Epithelial cell of prostate (primary cell): Measurements from ENCODE around the gene CYTH4.

ENCODE experiments used
- DNase-seq: peaks from one replicate; pipeline ENCODE4 v3.0.0-alpha.2; 2011; ENCODE audit warnings: low read depth, low spot score
- H3K27ac ChIP-seq: fragments of 450-650 bp; 2 replicates; pipeline ENCODE4 v1.5.1; 2017; ENCODE audit warnings: mild to moderate bottlenecking

CYTH4 gene

GRCh38 chr22:37306494-37306829, 24.2 kb downstream of the CYTH4 start:
- no peak for DNase-seq
- peak overlapping the region; percentile 99 for H3K27ac ChIP-seq

- no peak for DNase-seq
- H3K27ac ChIP-seq: peak overlapping the region; percentile 99
Observed at GRCh38 chr22:37308385-37309200, 26.3 kb downstream of the CYTH4 start.

DNA sequence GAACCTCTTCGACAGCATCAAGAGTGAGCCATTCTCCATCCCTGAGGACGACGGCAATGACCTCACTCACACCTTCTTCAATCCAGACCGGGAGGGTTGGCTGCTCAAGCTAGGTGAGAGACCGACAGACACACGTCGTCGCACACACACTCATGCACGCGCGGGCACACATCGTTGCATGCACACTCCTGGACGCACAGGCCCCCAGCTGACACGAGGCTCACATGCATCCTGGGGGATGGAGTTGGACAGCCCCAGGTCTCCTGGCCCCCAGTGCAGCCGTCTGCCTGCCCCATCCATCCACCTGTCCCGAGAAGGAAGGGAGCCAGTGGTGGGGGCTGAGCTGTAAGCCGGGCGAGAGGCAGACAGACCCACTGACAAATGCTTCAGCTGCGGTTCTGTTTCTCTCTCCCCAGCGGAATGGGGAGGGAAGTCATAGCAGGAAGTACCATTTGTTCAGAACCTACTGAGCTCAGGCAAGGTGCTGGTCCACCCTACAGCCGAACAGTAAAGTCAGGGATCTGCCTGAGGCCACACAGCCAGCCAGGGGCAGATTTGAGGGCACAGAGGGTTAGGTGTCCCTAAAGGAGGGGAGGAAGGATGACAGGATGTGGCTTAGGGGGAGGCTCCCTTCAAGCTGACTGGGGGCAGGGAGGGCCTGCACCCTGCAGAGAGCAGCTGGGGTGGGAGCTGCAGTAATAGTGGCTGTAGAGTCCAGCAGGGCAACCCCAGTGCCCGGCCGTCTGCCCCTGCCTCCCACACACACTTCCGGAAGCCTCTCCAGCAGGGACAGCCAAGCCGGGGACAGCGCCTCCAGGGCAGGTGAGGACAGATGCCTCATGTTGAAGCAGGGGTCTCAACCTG, 27.1 kb downstream of the CYTH4 start:
- no peak for DNase-seq
- H3K27ac ChIP-seq: no peak overlapping the region

DNA sequence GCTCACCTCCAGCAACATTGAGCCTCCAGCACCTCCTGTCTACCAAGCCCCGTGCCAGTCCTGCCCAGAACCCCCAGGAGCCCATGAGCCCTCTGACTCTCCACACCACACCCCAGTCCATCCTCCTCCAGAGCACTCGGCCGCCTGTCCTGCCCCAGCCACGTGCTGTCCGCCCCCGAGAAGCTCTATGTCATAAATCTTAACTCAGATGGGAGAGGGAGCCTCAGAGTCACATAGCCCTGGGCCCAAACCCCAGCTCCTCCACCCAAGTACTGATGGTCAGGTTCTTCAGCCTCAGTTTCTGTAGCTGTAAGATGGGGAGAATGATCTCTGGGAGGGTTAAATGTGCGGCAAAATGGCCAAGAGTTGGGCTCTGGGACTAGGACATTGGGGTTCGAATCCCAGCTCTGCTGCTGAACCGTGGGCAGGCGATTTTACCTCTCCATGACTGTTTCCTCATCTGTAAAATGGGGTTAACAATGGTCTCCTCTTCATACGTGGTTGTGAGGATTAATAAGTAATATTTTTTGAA, 27.8 kb downstream of the CYTH4 start:
- no peak for DNase-seq
- H3K27ac ChIP-seq: no peak overlapping the region

DNA sequence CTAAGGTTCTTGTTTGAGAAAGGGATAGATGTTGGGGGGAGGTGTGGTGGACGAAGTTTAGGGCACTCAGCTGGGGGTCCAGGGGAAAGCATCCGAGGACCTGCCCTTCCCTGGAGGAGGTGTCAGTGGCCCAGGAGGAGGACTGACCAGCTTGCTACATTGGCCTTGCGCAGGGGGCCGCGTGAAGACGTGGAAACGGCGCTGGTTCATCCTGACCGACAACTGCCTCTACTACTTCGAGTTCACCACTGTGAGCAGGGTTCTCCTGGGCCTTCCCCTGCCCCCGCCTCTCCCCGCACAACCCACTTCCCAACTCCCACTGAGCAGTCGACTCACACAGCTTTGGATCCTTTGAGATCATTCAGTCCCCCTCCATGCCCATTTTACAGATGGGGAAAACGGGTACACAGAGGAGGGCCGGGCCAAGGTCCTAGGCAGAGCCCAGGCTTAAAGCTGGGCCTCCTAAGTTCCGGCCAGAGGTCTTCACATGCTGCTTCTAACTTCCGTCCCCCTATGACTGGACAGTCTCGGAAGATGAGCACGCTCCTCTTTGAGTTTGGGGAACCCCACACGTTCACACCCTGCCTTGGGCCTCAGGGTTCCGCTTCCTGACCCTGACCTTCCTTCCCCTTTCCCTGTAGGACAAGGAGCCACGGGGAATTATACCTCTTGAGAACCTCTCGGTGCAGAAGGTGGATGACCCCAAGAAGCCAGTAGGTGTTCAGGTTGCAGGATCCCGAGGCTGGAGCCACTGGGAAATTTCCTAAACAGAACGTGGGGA, 28.7 kb downstream of the CYTH4 start:
- no peak for DNase-seq
- no peak overlapping the region for H3K27ac ChIP-seq

DNA sequence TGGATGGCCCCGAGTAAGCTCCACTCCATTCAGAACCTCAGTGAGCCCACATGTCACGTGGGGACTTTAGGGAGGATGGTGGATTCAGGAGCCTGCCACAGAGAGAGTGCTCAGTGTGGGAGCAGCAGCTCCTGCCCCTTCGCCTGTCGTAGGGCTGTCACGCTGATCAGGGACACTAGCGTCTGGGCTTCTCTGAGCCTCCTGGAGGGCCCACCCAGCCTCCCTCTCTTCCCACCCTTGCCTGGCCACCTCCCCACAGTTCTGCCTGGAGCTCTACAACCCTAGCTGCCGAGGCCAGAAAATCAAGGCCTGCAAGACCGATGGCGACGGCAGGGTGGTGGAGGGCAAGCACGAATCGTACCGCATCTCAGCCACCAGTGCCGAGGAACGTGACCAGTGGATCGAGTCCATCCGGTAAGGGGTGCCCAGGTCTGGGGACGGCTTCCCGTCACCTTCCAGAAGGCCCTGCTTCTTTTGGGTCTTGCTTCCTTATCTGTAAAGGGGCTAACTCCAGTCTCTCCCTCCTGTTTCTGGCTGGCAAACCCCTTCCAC, 29.5 kb downstream of the CYTH4 start:
- no peak for DNase-seq
- H3K27ac ChIP-seq: no peak overlapping the region

DNA sequence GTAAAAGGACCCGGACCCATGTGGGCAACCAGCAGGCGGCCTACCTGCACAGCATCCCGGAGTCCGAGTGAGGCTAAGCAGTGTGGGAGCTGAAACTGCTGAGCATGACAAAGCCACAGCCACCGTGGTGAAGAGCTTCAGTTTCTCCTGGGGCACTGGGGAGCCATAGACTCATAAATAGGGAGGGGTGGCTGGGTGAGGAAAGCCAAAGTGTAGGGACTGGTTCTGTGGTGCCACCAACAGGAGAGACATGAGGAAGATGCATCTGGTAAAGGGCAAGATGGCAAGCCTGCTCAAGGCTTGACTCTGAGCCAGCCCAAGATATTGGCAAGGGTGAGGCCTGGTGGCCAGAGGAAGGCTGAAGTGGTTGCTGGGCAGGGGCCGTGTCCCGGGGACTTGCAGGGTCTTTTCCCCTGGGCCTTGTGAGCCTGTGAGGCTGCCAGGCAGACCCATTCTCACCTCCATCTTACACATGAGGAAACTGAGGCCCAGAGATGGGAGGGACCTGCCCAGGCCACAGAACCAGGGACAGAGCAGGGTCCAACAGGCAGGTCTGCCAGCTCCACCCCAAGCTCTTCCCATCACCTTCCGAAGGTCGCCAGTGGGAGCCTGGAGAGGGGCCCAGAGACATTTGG, 30.4 kb downstream of the CYTH4 start:
- DNase-seq: no peak
- no peak overlapping the region for H3K27ac ChIP-seq

GRCh38 chr22:37313376-37314314, 31.3 kb downstream of the CYTH4 start:
- no peak for DNase-seq
- no peak overlapping the region for H3K27ac ChIP-seq

DNA sequence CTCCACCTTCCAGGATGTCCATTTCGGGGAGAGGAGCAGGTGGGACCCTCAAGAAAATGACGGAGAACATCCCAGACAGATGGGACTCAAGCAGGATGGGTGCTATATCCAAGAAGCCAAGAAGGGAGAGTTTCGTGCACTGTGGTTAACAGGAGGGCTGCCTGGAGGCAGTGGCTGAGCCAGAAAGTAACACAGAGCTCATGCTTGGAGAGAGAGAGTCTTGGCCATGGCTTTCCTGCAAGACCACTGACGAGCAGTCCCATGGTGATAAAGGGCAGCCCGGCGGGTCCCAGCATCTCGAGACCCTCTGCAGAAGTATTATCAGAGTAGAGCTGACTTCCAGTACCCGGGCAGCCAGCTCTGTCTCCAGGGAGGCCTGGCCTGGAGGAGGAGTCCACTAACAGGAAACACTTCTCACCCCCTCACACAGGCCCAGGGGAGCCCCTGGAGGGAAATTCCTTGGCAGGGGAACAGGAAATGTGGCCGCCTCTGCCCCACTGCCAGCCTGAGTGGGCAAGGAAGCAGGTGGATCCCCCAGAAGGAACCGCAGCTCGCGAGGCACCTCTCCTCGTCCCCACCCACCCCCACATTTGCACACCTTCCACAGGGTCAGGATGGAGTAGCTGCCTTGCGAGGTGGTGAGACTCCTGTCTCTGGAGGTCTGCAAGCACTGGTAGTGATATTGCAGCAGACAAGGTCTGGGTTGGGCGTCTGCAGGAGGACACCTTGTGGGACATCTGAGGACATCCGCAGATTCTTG, 32.2 kb downstream of the CYTH4 start:
- no peak for DNase-seq

GRCh38 chr22:37316405-37316804, 34.1 kb downstream of the CYTH4 start:
- no peak for DNase-seq
- no peak overlapping the region for H3K27ac ChIP-seq

More for the DNA sequence above, 32.2 kb downstream of the CYTH4 start:
- H3K27ac ChIP-seq: no peak overlapping the region

GRCh38 chr22:37316875-37317371, 34.6 kb downstream of the CYTH4 start:
- DNase-seq: peak; percentile 48
- no peak overlapping the region for H3K27ac ChIP-seq

GRCh38 chr22:37317698-37318210, 35.4 kb downstream of the CYTH4 start:
- H3K27ac ChIP-seq: no peak overlapping the region
- DNase-seq: no peak

DNA sequence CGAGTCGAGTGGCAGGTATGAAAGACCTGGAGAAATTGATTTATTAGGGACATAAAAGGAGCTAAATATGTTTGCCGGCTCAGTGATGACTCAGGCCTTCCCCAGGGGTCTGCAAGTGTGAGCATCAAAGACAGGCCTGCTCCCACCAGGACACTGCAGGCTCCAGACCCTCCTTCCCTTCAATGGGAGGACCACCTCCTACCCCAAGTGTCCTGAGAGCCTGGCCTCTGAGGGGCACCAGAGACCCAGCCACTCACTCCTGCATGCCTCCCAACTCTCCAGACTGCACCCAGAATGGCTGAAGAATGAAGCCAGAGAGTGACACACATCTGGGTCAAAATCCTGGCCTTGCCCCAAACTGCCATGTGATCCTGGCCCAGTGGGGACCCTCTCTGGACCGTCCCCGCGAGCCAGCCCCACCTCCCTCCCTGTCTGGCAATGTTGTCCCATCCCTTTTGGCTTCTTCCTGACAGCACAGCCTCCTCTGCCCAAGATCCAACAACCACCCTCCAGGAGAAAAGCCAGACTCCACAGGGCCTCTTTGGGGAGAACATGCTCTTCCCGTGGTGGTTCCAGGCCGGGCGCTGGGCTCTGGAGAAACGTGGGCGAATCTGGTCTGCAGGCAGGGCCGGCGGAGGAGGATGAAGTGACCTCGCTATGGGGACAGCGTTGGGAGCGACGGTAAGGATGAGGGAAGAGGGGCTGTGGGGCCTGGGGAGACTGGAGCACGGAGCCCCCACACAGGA, 36.2 kb downstream of the CYTH4 start:
- DNase-seq: no peak
- no peak overlapping the region for H3K27ac ChIP-seq

DNA sequence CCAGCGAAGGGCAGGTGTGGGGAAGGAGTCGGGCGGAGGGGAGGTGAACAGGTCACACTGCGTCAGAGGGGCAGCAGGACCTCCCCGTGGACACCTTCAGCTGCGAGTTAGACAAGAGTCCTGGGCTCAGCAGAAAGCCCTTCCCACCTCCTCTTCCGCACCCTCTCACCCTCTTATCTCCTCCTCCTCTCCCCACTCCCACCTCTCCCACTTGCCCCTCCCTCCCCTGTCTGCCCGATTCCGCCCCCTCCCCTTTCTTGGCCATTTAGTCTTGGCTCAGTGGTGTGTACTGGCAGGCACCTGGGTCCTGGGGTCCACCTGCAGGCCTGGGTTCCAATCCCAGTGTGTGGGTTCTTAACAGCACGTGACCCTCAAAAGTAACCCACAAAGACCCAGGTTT, 37.2 kb downstream of the CYTH4 start:
- no peak overlapping the region for H3K27ac ChIP-seq
- no peak for DNase-seq

- H3K27ac ChIP-seq: no peak overlapping the region
- no peak for DNase-seq
Observed at GRCh38 chr22:37320726-37321677, 38.7 kb downstream of the CYTH4 start.
